ENCODE results near the gene ATP9B. TPM values are rescaled to one million over a fixed set of nuclear protein-coding genes. Genes with fewer than 3 reads are reported as not detected.

ATP9B gene
- total and polyA plus RNA-seq, 10 of the 15 experiments (the other 5 are each of a cell fraction or from before 2014, with no cell fraction given), result 0.74 to 20.7 (median 12.9) TPM

- TF ChIP-seq BCLAF1 (IDR thresholded peaks at IDR 0.05) (no peak), TCF12 (IDR thresholded peaks at IDR 0.05; ENCODE audit: low read depth, low read length) (no peak), BRCA1 (IDR thresholded peaks at IDR 0.05; ENCODE audit: low read depth, low read length) (no peak), ETV6 (conservative IDR thresholded peaks at IDR 0.05 in 1 of 2, IDR thresholded peaks at IDR 0.05 in 1 of 2; ENCODE audit: borderline replicate concordance in 1 of 2, low read depth in 1 of 2) (no peak)
These were observed 108.9 kb downstream of the ATP9B start (continued) for GRCh38 chr18:79178113-79178531.

GRCh38 chr18:79182047-79182713, 113.0 kb downstream of the ATP9B start:
- intact Hi-C loops (cut with micrococcal nuclease; ENCODE audit: unreplicated experiment) (no loop called here), in situ Hi-C loops (cut with MboI) (no loop called here)
- TF ChIP-seq NFYA (IDR thresholded peaks at IDR 0.05; ENCODE audit: borderline replicate concordance, low read depth, low read length) (no peak), TCF3 (IDR thresholded peaks at IDR 0.05; ENCODE audit: borderline replicate concordance, insufficient read depth, low read depth, low read length) (0 out of 2 replicates have a peak, but pooled peaks have one; percentile 32), SMAD5 (IDR thresholded peaks at IDR 0.05; ENCODE audit: low read depth) (no peak), NR2C2 (IDR thresholded peaks at IDR 0.05; ENCODE audit: borderline replicate concordance, control insufficient read depth, insufficient read length, low read depth) (no peak), RUNX3 (IDR thresholded peaks at IDR 0.05; ENCODE audit: low read length) (peak; percentile 26; the same call in 1 of the 2 replicates)
- peaks cover 18% of the 10 kb centered on the region for H3K4me1 ChIP-seq (ENCODE audit: control insufficient read depth, insufficient read depth, low read length)
- BruUV-seq (replicated peaks), result no TSS peak
- SMC1A ChIA-PET (ENCODE audit: uncharacterized antibody, unreplicated experiment), result no interaction called here
- CTCF ChIA-PET, result no interaction called here
- no peaks in the 10 kb centered on the region for H4K20me1 ChIP-seq (ENCODE audit: control insufficient read depth, insufficient read depth)
- H3K9ac ChIP-seq (ENCODE audit: control insufficient read depth, insufficient read depth, low read length), result no peak overlapping the region
- DNase-seq (ENCODE audit: low read depth, low spot score) (no peak), FAIRE-seq (no peak), ATAC-seq (peak; percentile 29; the same call in 1 of the 3 replicates)
- H3K79me2 ChIP-seq (ENCODE audit: control insufficient read depth, insufficient read depth, low read length), result no peaks in the 10 kb centered on the region
- no peak overlapping the region; the same call in 1 of the 2 replicates for H2AFZ ChIP-seq (ENCODE audit: control insufficient read depth, low read depth, low read length)
- RAD21 ChIA-PET (ENCODE audit: unreplicated experiment), result no interaction called here
- POLR2A ChIA-PET, result no interaction called here
- H3K27me3 ChIP-seq (replicated peaks in 1 of 2; ENCODE audit: control insufficient read depth in 2 of 2, insufficient read depth in 2 of 2, low read length in 1 of 2), result no peaks in the 10 kb centered on the region
- H3K4me3 ChIP-seq, result no peak overlapping the region
- 85% methylated on average over 3 of the region's 3 CpGs for WGBS (ENCODE audit: insufficient coverage, insufficient replicate concordance, low lambda C conversion rate, missing lambda C conversion rate)
- no peaks in the 10 kb centered on the region for H3K9me3 ChIP-seq (replicated peaks; ENCODE audit: control insufficient read depth, insufficient read depth, low read length)
- no peaks in the 10 kb centered on the region; a peak in 1 of 4 replicates for H3K36me3 ChIP-seq (ENCODE audit: control insufficient read depth in 2 of 2, insufficient read depth in 2 of 2, low read length in 1 of 2)
- no peak overlapping the region; the same call in 1 of the 2 replicates for H3K27ac ChIP-seq (ENCODE audit: control insufficient read depth, insufficient read depth)
- no peak overlapping the region for H3K4me2 ChIP-seq (ENCODE audit: control insufficient read depth, insufficient read depth)
